Epithelial cell of proximal tubule (primary cell): ENCODE data around the gene CARS2. TPM values are rescaled to one million over a fixed set of nuclear protein-coding genes. Genes with fewer than 3 reads are reported as not detected.
"Not testable (repeated sequence)": the region's sequence is repeated elsewhere in the genome, so short reads cannot be mapped to it uniquely, and the experiment has no call there.

Source experiments
- DNase-seq: peaks from one replicate; pipeline ENCODE4 v3.0.0-alpha.2; 2011; ENCODE audit warnings: low read depth
- H3K4me3 ChIP-seq: 2 replicates; pipeline ENCODE4 v1.5.1; 2011; ENCODE audit warnings: low read depth, mild to moderate bottlenecking, low read length
- total RNA-seq: library from RNA; depleted of rRNA; stranded (reverse); fragments of >200 nt; gene quantifications from 2 replicates; pipeline ENCODE4 v1.2.3, GENCODE V29; 2015
- TF ChIP-seq, protein P1 (sequence below): conservative IDR thresholded peaks from 2 replicates; pipeline ENCODE4 v1.5.1; 2012; ENCODE audit warnings: low read depth, mild to moderate bottlenecking, low read length

Gene CARS2
- total RNA-seq, 1 donor from 2014 or later, result 28.5 TPM

DNA sequence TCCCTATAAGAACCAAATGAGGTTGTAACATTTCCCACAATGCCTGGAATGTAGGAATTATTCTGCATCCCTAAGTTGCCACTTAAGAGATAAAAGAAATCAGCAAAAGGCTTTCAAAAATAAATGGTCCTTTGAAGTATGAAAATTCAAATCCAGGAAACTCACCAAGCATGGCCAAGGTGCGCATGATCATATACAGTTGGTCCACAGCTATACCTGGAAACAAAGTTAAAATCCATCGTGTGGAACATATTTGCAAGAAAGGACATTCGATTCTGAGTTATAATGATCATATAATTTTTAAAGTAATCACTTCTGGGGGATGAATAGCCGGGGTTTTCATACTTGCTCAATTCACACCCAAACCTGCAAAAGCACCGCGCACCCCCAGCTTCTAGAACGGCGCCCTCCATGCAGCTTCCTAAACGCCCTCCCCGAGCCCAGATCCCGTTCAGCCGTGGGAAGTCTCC is 525 bp downstream of the CARS2 start:
- peak overlapping the region; percentile 84 for H3K4me3 ChIP-seq
- TF ChIP-seq, protein P1, sequence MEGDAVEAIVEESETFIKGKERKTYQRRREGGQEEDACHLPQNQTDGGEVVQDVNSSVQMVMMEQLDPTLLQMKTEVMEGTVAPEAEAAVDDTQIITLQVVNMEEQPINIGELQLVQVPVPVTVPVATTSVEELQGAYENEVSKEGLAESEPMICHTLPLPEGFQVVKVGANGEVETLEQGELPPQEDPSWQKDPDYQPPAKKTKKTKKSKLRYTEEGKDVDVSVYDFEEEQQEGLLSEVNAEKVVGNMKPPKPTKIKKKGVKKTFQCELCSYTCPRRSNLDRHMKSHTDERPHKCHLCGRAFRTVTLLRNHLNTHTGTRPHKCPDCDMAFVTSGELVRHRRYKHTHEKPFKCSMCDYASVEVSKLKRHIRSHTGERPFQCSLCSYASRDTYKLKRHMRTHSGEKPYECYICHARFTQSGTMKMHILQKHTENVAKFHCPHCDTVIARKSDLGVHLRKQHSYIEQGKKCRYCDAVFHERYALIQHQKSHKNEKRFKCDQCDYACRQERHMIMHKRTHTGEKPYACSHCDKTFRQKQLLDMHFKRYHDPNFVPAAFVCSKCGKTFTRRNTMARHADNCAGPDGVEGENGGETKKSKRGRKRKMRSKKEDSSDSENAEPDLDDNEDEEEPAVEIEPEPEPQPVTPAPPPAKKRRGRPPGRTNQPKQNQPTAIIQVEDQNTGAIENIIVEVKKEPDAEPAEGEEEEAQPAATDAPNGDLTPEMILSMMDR, result no peak
- DNase-seq, result no peak

DNA sequence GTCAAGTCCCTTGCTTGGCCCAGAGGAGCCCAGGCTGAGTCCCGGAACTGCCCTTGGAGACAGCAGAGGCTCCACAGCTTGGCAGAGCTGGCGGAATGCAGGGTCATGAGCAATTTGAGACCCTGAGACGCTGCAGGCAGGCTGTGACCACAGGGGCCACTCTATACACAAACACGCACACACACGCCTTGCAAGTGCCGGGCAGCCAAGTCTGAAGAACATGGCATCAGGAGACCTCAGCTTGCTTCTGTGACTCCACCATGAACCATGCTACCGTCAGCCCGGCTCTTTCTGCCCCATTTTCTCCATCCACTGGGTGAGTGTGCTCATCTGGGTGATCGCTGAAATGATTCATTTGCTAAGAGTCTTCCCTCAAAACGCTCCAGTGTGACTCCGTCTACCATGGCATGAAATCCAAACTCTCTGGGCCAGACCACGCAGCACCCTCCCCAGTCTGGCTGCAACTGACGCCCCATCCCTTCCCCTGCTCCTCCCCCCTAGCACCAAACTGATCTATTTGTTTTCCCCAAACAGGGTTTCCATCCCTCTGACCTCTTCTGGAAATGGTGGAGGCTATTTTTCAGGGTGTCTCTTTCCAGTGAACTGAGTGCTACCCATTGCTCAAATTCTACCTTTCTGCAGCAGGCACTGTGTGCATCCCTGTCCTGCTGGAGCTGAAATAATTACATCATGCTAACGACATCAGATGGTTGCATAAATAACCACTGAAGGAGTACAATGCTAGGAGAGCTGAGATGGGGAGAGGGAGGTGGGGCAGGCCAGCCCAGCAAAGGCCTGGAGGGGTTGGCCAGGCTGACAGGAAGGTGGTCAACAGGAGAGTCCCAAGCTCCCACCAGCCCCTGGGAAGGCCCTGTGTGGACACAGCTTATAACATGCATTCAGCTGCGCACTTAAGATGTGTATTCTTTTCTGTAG is 3.1 kb downstream of the CARS2 start:
- no peak overlapping the region for H3K4me3 ChIP-seq
- DNase-seq, result no peak
- TF ChIP-seq, protein P1, result no peak

DNA sequence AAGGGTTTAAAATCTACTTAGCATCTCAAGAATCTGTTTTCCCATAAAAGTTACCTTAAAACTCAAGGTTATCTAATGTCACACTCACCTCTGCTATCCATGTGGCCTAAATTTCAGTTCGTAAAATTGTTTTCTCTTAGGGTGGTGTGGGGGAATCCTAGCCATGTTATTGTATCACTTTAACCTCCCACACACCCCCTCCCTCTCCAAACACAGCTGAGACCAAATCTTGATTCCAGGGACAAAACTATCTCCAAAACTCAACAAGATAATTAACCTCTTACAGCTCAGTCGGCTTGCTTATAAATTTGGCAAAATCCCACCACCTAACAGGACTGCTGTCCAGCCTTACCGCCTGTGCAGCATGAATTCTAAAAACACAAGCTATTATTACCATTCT is 3.8 kb downstream of the CARS2 start:
- TF ChIP-seq, protein P1, result no peak
- no peak overlapping the region for H3K4me3 ChIP-seq
- no peak for DNase-seq

DNA sequence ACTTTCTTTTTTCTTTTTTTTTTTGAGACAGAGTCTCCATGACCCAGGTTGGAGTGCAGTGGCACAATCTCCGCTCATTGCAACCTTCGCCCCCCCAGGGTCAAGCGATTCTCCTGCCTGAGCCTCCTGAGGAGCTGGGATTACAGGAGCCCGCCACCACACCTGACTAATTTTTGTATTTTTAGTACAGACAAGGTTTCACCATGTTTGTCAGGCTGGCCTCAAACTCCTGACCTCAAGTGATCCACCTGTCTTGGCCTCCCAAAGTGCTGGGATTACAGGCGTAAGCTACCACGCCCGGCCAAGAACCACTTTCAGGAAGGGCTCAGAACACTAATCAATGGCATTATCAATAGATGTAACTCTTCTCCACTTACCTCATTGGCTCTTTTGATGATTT is 4.9 kb downstream of the CARS2 start:
- not testable (repeated sequence) for H3K4me3 ChIP-seq, DNase-seq

DNA sequence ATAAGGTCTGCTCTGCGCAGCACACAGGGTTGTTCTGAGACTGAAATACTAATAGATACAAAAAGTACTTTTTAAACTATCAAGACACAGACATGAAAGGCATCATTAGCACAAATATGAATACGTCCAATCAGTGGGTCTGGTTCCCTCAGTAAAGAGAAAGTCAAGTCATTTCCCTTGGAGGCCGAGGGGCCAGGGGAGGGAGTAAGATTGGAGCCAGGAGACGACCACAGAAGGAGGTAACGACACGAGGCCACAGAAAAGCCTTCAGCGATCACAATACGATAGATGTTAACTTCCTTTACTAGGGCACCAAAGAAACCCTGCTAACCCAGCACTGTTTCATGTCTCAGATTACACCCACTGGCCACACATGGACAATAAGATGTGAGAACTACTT is 5.3 kb downstream of the CARS2 start:
- TF ChIP-seq, protein P1, result no peak
- DNase-seq, result no peak
- no peak overlapping the region for H3K4me3 ChIP-seq

DNA sequence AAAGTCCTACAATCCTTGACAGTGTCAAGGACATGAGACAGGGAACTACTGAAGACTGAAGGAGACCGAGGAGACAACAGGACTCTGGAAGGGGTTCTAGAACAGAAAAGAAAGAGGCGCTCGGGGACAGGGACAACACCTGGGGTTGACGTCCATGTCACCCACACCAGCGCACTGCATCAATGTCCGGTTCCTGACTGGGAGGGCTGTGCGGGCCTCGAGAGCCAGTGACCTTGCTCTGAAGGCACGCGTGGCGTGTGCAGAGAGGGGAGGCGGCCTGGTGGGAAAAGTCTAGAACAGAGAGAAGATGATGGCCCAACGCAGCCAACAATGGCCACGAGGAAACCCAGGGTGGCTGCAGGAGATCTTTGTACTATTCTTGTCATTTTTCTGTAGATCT is 5.7 kb downstream of the CARS2 start:
- DNase-seq, result no peak
- H3K4me3 ChIP-seq, result no peak overlapping the region
- TF ChIP-seq, protein P1, result no peak

DNA sequence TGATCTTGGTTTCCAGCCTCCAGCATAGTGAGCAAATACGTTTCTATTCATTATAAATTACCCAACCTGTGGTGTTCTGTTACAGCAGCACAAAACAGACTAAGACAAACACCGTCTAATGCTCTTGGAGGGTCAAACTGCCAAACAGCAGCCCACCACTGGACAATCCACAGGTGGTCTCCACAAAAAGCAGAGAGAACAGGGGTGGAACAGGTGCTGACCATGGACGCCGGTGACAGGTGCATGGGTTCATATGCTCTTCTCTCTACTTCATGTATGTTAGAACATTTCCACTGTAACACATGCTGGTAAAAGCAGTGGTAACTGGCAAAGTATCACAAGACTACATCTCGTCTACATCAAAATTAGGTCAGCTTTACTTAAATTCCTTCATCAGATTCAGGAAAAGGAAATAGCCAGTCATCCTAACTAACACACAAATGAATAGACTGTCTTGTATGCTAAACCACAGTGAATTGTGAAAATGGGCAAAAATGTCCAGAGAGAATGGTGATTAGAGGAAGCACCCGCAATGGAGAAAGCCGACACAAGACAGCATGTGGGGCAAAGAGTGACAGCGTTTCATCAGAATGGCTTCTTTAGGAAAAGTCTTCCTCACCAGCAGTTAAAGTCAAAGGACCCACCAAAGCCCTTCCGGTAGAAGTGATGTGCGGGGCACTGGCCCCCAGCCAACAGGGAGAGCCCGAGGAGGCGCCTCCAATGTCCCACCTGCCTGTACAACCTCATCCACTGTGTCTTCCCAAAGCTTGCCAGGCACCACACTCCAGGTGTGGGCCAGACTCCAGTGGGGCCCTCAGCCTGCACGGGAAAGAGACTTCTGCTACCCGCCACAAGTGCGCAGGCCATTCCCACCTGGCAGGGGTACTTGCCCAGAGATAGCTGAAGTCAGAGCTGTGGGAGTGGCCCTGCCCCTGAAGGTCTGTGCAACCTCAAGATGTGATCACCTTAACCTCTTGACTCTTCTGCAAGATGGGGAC is 6.5 kb downstream of the CARS2 start:
- TF ChIP-seq, protein P1, result no peak
- DNase-seq, result no peak
- no peak overlapping the region for H3K4me3 ChIP-seq
